SK-N-MC (cell line): Measurements from ENCODE around the gene GARIN1A.
"Not testable (repeated sequence)": the region's sequence is repeated elsewhere in the genome, so short reads cannot be mapped to it uniquely, and the experiment has no call there.

Experiments
- EZH2 ChIP-seq: fragments of 200-600 bp; sonication (generic); IDR thresholded peaks from one replicate; pipeline ENCODE4 v1.6.1; 2017; ENCODE audit warnings: antibody characterized with exemption
- FOXP2 ChIP-seq: optimal IDR thresholded peaks from 2 replicates; pipeline ENCODE3; 2011; ENCODE audit warnings: mild to moderate bottlenecking, moderate library complexity; ENCODE audit not compliant: insufficient read depth; ENCODE audit errors: extremely low read length, control extremely low read depth
- POLR2AphosphoS5 ChIP-seq: IDR thresholded peaks from 2 replicates; pipeline ENCODE4 v1.6.1; 2012; ENCODE audit warnings: mild to moderate bottlenecking, low read depth, low read length, borderline replicate concordance

GRCh38 chr7:128645206-128645605 lies 26.9 kb upstream of the GARIN1A start:
- TF ChIP-seq POLR2AphosphoS5, EZH2, FOXP2: not testable (repeated sequence)
